Mesothelial cell of epicardium (in vitro differentiated cells): ENCODE results near the gene KCNMA1. TPM values are rescaled to one million over a fixed set of nuclear protein-coding genes. Genes with fewer than 3 reads are reported as not detected.

Experiments used
- DNase-seq, 2 experiments: peaks; one replicate each; pipeline ENCODE4 v3.0.0; 2021; ENCODE audit warnings: low spot score in 2 of 2; ENCODE audit not compliant: unreplicated experiment in 2 of 2
- H3K27ac Mint-ChIP-seq: 2 replicates; pipeline ENCODE4 v1.8.0; 2021; ENCODE audit warnings: mixed read lengths
- H3K27me3 Mint-ChIP-seq: 2 replicates; pipeline ENCODE4 v1.8.0; 2021; ENCODE audit warnings: low read depth, mixed read lengths
- H3K36me3 Mint-ChIP-seq: 2 replicates; pipeline ENCODE4 v1.8.0; 2021; ENCODE audit warnings: mixed read lengths
- H3K4me1 Mint-ChIP-seq: 2 replicates; pipeline ENCODE4 v1.8.0; 2021; ENCODE audit warnings: mixed read lengths
- H3K4me3 Mint-ChIP-seq: 2 replicates; pipeline ENCODE4 v1.8.0; 2021; ENCODE audit warnings: mild to moderate bottlenecking, moderate library complexity, mixed read lengths
- H3K9me3 Mint-ChIP-seq: 2 replicates; pipeline ENCODE4 v1.8.0; 2021; ENCODE audit warnings: mixed read lengths
- CTCF ChIP-seq: fragments of 200-600 bp; sonication (generic); IDR thresholded peaks from one replicate; pipeline ENCODE4 v1.5.0; 2021; ENCODE audit warnings: antibody characterized with exemption; ENCODE audit not compliant: unreplicated experiment
- total RNA-seq: library from RNA; stranded (reverse); gene quantifications from 3 replicates; pipeline ENCODE4 v1.2.1, GENCODE V29; 2021

KCNMA1 gene
- total RNA-seq, 1 donor from 2014 or later: 44.0 TPM

- DNase-seq: peak in 1 of 2 experiments; percentile 62
- H3K4me1 Mint-ChIP-seq: peaks cover 22% of the 10 kb centered on the region
- H3K36me3 Mint-ChIP-seq: no peaks in the 10 kb centered on the region
- H3K27me3 Mint-ChIP-seq: no peaks in the 10 kb centered on the region
- no peak overlapping the region for H3K4me3 Mint-ChIP-seq
- peak overlapping the region; percentile 1 for H3K27ac Mint-ChIP-seq
- peak; percentile 70 for TF ChIP-seq CTCF
- no peaks in the 10 kb centered on the region for H3K9me3 Mint-ChIP-seq
Observed at GRCh38 chr10:77428691-77429395, 208.8 kb downstream of the KCNMA1 start.

- Mint-ChIP-seq H3K4me1 (peaks cover 35% of the 10 kb centered on the region), H3K9me3 (no peaks in the 10 kb centered on the region), H3K27ac (no peak overlapping the region), H3K4me3 (no peak overlapping the region), H3K36me3 (no peaks in the 10 kb centered on the region), H3K27me3 (no peaks in the 10 kb centered on the region)
- no peak for TF ChIP-seq CTCF
- DNase-seq: no peak
Observed at GRCh38 chr10:77424257-77424656, 213.4 kb downstream of the KCNMA1 start.

- H3K36me3 Mint-ChIP-seq: no peaks in the 10 kb centered on the region
- DNase-seq: no peak
- H3K27ac Mint-ChIP-seq: peak overlapping the region; percentile 31
- no peaks in the 10 kb centered on the region for H3K9me3 Mint-ChIP-seq
- H3K27me3 Mint-ChIP-seq: no peaks in the 10 kb centered on the region
- H3K4me3 Mint-ChIP-seq: no peak overlapping the region
- no peak for TF ChIP-seq CTCF
- peaks cover 25% of the 10 kb centered on the region for H3K4me1 Mint-ChIP-seq
Observed at GRCh38 chr10:77422491-77423338, 214.9 kb downstream of the KCNMA1 start.

- Mint-ChIP-seq H3K27me3 (no peaks in the 10 kb centered on the region), H3K27ac (no peak overlapping the region), H3K4me3 (no peak overlapping the region), H3K36me3 (no peaks in the 10 kb centered on the region), H3K9me3 (no peaks in the 10 kb centered on the region), H3K4me1 (peaks cover 30% of the 10 kb centered on the region)
- DNase-seq: no peak
- TF ChIP-seq CTCF: no peak
Observed at GRCh38 chr10:77421591-77421990, 216.0 kb downstream of the KCNMA1 start.

- H3K4me3 Mint-ChIP-seq: no peak overlapping the region
Observed at GRCh38 chr10:77420947-77421523, 216.6 kb downstream of the KCNMA1 start.

More at GRCh38 chr10:77420947-77421523, 216.6 kb downstream of the KCNMA1 start:
- Mint-ChIP-seq H3K27me3 (no peaks in the 10 kb centered on the region), H3K36me3 (no peaks in the 10 kb centered on the region), H3K9me3 (no peaks in the 10 kb centered on the region), H3K27ac (no peak overlapping the region), H3K4me1 (peaks cover 35% of the 10 kb centered on the region)
- TF ChIP-seq CTCF: no peak
- DNase-seq: no peak
